Measurements from ENCODE around the gene RTN4.
"Not testable (repeated sequence)": the region's sequence is repeated elsewhere in the genome, so short reads cannot be mapped to it uniquely, and the experiment has no call there.

The RTN4 gene

GRCh38 chr2:55010149-55010591 lies 40.1 kb downstream of the RTN4 start:
- DNase-seq (ENCODE audit: low read depth in 2 of 2), result peak; percentile 29 to 47

GRCh38 chr2:55009277-55010060 lies 40.8 kb downstream of the RTN4 start:
- no peak for DNase-seq (ENCODE audit: low read depth in 2 of 2)

GRCh38 chr2:55006306-55006705 lies 43.9 kb downstream of the RTN4 start:
- no peak for DNase-seq (ENCODE audit: low read depth in 2 of 2)

- DNase-seq (ENCODE audit: low read depth in 2 of 2), result no peak
These were observed 46.3 kb downstream of the RTN4 start for GRCh38 chr2:55003706-55004639.

GRCh38 chr2:55001716-55002115 lies 48.5 kb downstream of the RTN4 start:
- peak in 1 of 2 experiments; percentile 16 for DNase-seq (ENCODE audit: low read depth in 2 of 2)

GRCh38 chr2:55000341-55000740 lies 49.9 kb downstream of the RTN4 start:
- DNase-seq (ENCODE audit: low read depth in 2 of 2), result no peak

GRCh38 chr2:54999182-54999581 lies 51.1 kb downstream of the RTN4 start:
- peak; percentile 54 to 66 for DNase-seq (ENCODE audit: low read depth in 2 of 2)

- no peak for DNase-seq (ENCODE audit: low read depth in 2 of 2)
These were observed 52.4 kb downstream of the RTN4 start for GRCh38 chr2:54997826-54998225.

GRCh38 chr2:54995553-54995952 lies 54.7 kb downstream of the RTN4 start:
- DNase-seq (ENCODE audit: low read depth in 2 of 2), result no peak

GRCh38 chr2:54990694-54991093 lies 59.6 kb downstream of the RTN4 start:
- not testable (repeated sequence) for DNase-seq (ENCODE audit: low read depth in 2 of 2)

GRCh38 chr2:54988612-54989011 lies 61.6 kb downstream of the RTN4 start:
- DNase-seq (ENCODE audit: low read depth in 2 of 2), result no peak

- DNase-seq (ENCODE audit: low read depth in 2 of 2), result no peak
These were observed 64.0 kb downstream of the RTN4 start for GRCh38 chr2:54986264-54986663.

GRCh38 chr2:54984476-54984875 lies 65.8 kb downstream of the RTN4 start:
- DNase-seq (ENCODE audit: low read depth in 2 of 2), result no peak

- peak; percentile 26 for DNase-seq (ENCODE audit: low read depth in 2 of 2)
These were observed 66.7 kb downstream of the RTN4 start for GRCh38 chr2:54983345-54984220.

GRCh38 chr2:54981385-54981784 lies 68.9 kb downstream of the RTN4 start:
- DNase-seq (ENCODE audit: low read depth in 2 of 2), result no peak

GRCh38 chr2:54979321-54980044 lies 70.8 kb downstream of the RTN4 start:
- no peak for DNase-seq (ENCODE audit: low read depth in 2 of 2)

GRCh38 chr2:54977149-54977548 lies 73.1 kb downstream of the RTN4 start:
- DNase-seq (ENCODE audit: low read depth in 2 of 2), result no peak

- DNase-seq (ENCODE audit: low read depth in 2 of 2), result no peak
These were observed 74.4 kb downstream of the RTN4 start for GRCh38 chr2:54975598-54976492.

GRCh38 chr2:54975175-54975574 lies 75.1 kb downstream of the RTN4 start:
- DNase-seq (ENCODE audit: low read depth in 2 of 2), result no peak

GRCh38 chr2:54969940-54970338 lies 80.3 kb downstream of the RTN4 start:
- DNase-seq (ENCODE audit: low read depth in 2 of 2), result no peak

Data from fibroblast of skin of left biceps (primary cell).